ENCODE data around the gene ARL4C. TPM values are rescaled to one million over a fixed set of nuclear protein-coding genes. Genes with fewer than 3 reads are reported as not detected.

Gene ARL4C
- total RNA-seq, 1 donor from 2014 or later, result 15.5 TPM

DNA sequence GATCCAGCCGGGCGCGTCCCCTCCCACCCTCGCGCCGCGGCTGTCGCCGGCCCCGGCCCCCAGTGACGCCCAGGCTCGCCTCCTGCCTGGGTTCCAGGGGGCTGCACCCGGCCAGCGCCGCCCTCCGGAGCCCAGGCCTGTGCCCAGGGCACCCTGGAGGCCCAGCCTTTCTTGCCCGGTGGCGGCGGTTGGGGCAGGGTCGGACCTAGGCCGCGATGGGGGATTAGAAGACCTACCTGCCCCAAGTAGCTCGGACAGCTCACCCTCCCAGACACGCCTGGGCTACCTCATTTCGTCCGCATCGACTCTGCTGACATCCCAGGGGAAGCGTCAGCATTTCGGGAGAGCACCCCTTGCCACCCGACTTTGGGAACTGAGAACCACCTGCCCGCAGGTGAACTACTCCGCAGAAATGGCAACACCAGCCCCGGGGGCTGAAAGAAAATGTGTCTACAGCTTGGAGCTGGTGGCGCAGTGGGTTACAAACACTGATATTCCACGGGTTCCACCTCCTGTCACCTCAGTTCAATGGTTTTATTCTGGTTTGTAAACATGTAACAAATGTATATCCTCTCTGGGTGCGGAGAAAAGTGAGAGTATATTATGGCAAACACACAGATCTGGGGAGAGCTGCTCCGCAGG lies 834 bp upstream of the ARL4C start:
- ATAC-seq, result no peak

DNA sequence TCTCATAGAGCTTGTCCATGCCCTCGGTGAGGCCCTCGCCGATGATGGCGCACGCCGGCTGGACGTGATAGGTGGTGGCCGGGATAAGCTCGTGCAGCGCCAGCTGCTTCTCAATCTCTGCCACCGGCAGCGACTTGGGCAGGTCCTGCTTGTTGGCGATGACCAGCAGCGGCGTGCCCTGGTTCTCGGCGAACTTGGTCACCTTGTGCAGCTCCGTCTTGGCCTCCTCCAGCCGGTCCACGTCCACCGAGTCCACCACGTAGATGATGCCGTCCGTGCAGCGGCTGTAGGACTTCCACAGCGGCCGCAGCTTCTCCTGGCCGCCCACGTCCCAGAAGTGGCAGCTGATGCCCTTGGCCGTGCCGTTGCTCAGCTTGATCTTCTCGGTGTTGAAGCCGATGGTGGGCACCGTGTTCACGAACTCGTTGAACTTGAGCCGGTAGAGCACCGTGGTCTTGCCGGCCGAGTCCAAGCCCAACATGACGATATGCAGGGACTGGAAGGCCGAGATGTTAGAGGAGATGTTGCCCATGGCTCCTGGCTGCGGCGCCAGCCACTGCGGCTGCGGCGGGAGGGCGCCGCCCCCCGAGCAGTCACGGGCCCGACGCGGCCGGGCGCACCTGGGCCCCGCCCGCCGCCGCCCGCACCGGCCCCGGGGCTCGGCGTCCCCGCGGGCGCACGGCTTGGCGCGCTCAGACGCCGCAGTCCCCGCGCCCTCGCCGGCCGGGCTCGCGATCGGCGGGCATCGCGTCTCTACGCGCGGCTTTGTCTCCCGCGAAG lies 636 bp downstream of the ARL4C start:
- ATAC-seq, result peak; percentile 40

DNA sequence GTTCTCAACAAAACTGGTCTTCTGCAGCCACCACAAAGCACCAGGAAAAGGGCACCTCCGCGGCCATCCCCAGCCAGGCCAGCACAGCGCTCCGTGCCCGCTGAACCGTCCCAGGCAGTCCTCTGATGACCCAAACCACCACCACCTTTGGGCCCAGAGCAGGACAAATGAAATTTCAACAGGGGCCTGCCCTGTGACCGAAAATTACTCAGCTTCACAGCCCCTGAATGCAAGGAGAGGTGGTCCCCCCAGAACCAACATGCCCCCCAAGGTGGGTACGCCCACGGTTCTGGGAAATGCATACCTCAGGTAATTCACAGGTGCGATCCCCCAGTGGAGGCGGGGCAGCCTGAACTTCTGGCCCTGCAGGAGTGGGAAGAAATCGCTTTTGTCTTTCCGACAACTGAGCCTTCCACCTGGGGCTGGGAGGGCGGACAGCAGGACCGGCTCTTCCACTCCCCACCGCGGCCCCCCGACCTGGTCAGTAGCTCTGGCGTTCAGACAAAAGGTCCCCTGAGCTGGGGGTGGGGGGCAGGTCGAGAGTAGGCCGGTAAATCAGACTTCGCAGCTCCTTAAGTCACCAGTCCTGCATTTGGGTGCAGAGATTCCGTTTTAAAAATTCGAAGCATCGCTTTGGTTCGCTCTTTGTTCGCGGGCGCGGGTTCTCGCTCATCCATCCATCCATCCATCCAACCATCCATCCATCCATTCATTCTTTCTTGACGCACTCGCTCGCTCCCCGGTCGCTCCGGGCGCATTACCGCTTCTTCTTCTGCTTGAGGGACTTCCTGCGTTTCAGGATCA lies 1.4 kb downstream of the ARL4C start:
- peak; percentile 2 for ATAC-seq

DNA sequence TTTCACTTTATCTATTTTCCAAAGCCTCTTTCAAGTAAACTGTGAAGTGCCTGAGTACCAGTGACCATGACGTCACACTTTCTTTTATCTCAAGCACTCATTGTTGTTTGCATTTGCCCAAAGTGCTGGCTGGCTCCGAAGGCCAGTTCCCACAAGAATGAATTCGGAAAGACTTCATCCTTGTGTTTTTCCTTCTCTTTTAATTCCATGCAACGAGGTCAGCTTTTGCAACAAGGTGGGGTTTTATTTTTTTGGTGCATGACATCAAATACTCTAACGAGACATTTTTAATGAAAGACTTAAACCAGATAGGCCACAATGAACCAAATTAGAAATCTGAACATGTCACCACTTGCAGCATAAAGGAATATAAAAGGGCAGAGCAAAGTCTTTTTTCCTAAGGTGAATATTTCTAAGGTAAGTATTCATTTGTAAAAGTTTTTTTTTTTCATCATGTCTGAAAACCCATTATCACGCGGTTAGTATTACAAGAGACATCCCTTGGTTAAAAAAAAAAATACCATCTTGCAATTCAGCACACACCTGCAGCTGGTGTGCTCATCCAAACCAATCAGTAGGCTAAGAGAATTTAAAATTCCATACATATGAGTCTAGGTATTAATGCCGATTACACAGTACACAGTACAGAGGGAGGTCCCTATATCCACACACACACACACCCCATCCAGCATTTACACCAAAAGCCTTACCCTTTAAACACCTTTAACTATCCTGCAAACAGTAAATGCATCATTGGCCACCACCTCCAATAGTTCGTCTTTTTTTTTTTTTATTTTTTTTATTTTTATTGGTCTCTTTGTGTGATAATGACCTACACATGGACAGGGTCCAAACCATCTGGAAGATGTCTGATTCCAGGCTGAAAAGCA lies 2.3 kb downstream of the ARL4C start:
- peak; percentile 48 for ATAC-seq

DNA sequence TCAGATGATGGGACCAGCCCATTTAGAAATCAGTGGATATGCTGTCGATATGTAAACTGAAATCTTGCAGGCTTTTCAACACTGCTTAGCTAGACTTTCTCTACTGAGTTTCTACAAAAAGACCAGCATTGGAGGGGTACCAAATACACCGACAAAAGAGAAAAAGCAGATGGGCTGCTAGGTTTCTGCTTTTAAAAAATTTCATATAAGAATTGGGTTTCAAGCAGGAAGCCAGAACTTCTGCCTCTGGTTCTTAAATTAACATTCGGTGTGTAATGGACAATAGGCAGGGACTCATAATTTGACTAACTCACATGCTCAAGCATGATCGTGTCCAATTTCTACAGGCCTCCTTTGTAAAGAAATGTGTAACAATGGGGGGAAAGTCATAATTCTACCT lies 3.1 kb downstream of the ARL4C start:
- ATAC-seq, result no peak

DNA sequence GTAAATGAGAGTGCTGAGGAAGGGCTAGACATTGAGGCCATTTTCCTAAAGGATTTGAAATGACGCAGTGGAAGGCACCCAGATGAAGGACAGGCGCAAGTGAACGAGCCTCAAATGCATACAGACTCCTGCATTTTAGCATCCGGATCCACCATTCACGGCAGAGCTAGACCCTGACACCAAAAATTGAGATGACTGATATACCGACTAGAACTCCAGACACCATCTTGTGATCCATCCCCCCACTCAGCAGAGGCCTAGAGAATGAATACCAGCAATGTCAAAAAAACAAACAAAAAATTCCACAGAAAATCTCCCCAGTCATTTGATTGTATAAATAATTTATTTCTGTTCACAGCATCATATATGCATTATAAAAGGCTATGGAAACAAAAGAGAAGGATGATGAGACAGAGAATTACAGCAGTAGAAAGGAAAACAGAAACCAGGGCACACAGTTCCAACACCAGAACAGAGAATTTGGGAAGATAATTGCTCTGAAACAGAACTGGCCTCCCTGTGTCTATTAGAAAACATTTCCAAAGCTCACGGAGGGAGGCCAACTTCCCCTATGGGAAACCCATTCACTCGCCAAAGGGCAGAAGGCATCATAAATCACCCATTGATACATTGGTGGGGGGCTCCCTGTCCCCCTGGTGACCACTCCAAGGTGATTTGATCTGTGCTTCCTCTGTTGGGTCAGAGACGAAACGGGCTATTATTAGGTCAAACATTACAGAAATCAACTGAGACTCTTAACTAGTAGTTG lies 4.0 kb downstream of the ARL4C start:
- ATAC-seq, result no peak

DNA sequence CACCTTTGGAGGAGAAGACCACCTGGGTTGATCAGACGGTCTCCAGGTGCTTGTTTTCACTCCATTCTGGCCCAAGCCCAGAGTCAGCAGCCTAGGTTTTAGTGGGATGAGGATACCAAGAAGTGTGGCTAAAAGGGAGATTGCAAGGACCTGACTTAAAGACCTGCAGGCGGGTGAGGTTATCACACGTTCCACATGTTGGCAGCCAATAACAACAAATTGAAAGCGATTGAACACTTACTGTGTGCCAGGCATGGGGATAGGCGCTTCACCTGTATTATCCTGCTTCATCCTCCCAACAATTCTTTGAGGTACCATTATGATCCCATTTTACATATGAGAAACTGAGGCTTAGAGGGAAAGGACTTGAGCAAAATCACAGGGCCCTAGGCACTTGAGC lies 5.0 kb downstream of the ARL4C start:
- no peak for ATAC-seq

DNA sequence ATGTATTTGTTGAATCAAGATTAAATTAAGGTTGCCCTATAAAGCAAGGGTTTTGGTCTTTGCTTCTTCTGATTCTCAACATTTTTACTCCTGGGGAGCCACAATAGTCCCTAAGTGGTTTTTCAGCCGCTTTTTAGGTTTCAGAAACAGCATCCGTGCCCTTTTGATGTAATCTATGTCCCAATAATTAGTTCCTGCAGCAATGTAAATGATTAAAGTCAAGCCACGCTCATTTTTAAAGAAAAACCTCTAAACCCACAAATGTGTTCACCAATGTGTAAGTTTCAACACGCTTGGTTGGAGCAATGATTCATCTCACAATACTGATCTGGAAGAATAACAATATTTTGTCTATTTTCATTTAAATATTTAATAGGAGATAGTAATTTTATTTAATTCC lies 5.6 kb downstream of the ARL4C start:
- no peak for ATAC-seq

DNA sequence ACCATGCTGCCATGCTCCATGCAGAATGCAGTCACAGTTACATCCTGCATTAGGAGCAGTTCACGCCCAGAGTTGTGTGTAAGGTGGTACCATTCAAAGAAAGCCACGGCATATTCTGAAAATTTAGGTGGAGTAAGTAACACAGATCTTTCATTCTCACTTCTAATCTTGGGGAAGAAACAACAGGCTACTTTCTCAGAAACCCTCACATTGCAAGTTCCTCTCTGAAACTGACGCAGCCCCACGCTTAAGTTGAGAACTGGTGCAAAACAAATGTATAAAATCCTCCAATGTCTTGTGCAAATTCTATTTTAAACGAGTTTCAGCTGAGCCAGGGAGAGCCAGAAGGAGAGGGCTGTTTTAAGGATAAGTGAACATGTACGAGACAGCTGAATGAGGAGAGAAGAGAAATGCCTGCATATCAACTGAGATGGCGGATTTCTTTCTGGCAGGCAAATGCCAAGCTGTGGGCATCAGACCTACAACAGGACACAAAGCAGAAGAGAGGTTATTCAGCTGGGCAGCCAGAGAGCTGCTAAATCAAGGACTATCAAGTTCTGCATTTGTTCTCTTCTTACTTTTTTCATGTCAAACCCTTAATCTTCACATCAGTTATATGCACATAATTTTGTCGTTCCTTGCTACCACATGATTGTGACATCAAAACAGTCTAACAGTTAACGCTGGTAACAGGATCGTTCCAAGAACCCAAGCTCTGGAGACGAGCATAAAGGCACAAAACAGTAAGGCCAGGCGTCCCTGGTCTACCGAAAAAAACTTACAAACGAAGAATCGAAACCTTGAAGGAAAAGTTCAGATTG lies 6.4 kb downstream of the ARL4C start:
- ATAC-seq, result no peak

DNA sequence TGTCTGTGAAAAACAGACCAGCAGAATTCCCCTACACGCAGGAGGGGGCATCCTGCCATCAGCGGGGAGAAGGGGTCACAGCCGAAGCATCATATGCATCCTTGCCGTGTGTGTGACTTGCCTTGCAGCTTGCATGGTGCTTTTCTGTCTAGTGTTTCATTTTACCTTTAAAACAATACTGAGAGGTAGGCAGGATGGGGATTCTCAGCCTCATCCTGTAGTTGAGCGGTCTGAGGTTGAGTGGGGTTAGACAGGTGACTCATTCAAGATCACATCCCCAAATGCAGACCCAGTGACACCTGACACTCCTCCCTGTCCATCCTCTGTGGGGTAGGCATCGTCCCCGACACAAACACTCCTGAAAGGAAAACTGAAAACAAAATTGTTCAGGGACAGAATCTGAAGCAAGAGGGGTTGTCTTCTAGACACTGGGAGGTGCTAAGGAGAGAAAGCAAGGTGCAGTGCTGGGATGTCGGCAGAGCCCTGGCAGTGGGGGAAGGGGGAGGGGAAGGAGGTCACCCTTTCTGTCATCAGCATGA lies 7.9 kb downstream of the ARL4C start:
- ATAC-seq, result peak; percentile 42

DNA sequence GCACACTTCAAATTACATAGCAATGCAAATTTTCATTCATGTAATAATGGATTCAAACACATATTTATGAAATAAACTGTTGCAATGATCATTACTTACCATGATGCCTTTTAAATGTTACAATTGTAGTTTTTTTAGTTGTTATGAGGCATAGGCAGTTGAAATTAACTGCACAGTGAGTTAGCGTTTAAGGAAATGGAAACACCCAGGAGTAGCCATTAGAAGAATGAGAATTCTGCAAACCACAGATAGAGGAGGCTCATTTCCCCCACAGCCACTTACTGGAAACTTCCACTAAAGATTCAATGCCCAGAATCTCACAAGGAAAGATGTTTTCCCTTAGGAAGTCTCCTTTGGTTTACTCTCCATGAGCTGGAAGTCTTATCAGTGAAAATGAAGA lies 8.4 kb downstream of the ARL4C start:
- no peak for ATAC-seq

DNA sequence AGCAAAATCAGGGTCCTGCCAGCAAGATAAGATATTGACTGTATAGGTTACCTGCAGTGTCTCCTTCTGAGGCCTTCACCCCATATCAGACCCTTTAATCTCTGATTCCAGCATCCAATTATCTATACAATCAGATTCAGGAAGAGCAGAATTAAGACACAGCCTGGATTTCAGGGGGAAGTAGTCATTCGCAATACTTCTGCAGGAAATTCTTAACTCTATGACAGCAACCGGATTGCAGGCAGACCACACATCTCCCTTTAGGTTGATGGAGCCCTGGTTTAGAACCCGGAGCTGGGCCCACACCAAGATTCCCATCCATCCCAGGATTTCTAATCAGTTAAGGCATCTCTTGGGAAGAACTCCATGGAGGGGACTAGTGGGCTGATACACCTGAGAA lies 9.5 kb downstream of the ARL4C start:
- no peak for ATAC-seq

DNA sequence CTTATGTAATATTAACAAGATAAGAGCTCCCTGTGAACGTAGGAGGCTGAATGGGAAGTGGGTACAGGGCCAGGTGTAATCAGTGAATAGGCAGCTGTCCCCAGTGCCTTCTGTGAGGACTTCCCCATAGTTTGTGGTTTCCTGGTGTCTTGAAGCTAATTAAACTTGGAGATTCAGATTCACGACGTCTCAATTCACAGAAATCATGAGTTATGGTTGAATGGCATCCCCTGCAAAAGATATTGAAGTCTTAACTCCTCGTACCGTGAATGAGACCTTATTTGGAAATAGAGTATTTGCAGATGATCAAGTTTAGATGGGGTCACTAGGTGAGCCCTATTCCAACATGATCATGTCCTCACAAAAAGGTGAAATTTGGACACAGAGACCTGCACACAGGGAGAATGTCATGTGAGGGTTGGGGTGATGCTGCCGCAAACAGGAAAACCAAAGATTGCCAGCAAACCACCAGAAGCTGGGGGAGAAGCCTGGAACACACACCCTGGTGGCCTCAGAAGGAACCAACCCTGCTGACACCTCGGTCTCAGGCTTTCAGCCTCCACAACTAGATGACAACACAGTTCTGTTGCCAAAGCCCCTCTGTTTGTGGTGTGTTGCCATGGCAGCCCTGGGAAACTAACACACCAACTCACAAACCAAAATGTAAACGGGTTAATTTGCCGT lies 13.2 kb downstream of the ARL4C start:
- ATAC-seq, result peak; percentile 30

DNA sequence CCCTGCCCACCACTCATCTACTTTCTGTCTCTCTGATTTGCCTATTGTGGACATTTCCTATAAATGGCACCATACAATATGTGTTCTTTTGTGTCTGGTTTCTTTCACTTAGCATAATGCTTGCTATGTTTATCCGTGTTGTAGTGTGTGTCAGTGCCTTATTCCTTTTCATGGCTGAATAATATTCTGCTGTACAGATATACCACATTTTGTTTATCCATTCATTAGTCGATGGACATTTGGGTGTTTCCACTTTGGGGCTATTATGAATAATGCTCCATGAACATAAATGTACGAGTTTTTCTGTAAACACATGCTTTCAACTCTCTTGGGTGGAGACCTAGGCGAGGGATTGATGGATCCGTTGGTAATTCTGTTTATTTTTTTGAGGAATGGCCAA lies 15.6 kb downstream of the ARL4C start:
- ATAC-seq, result no peak

DNA sequence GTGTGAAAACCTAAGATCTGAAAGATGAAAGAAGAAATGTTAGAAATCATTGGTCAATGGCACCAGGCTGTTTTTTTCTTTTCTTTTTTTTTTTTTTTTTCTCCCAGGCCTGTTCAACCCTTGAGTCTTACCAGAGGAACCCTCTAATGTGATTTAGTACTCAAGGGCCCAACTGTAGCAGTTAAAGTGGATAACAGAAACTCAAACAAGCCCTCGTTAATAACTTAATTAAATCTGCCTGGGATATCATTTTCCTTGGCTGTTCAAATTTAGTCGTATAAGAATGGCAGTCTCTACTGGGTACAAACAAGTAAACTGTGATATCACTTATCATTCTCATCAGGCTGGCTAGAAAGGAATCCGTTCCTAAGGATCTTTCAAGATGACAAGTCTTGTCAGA lies 16.5 kb downstream of the ARL4C start:
- ATAC-seq, result no peak

DNA sequence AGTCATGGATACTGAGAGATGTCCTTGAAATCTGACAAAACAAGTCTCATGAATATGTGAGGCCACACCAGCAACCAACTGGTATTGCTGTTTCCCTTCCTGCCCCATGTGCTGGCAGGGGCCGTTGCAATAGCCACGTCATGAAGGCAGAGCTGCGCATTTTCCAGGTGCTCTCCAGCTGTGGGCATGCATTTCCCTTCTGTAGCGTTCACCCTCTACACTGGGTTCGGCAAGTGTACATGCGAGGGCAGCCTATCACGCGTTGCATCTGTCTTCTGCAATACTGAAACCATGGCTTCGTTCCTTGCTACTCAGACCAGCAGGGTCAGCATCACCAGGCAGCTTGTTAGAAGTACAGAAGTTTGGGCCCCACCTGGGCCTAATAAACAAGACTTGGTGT lies 17.4 kb downstream of the ARL4C start:
- ATAC-seq, result no peak

DNA sequence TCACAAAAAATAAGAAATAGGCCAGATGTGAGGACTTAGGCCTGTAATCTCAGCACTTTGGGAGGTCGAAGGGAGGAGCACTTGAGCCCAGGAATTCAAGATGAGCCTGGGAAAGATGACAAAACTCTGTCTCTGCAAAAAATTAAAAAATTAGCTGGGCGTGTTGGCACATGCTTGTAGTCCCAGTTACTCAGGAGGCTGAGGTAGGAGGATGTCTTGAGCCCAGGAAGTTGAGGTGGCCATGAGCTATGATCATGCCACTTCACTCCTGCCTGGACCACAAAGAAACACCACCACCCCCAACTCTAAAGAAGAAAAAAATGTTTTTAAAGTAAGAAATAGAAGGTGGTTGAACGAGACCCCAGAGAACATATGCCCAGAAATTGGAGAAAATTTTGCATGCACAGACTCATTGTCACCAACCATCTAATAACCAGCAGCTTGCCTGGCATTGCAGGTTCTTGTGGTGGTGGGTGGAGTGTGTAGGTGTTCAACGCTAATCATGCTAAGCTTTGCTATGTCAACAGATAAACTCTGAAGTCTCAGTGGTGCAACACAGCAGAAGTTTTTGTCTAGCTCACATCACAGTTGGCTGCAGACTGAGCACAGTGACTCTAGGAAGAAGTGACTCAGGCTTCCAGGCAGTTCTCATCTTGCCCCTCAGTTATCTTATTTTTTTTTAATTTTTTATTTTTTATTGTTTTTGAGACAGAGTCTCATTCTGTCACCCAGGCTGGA lies 18.6 kb downstream of the ARL4C start:
- peak; percentile 81 for ATAC-seq

DNA sequence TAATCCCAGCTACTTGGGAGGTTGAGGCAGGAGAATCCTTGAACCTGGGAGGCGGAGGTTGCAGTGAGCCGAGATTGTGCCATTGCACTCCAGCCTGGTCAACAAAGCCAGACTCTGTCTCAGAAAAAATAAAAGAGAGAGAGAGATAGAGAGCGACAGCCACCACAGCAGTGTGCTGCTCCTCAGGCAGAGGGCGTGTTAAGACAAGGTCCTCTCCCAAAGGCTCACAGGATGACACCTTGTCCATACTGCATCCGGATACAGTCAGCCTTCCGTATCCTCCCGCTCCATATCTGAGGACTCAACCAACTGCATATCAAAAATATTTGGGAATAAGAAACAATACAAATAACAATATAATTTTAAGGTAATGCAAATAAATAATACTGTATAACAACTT lies 20.1 kb downstream of the ARL4C start:
- ATAC-seq, result no peak

DNA sequence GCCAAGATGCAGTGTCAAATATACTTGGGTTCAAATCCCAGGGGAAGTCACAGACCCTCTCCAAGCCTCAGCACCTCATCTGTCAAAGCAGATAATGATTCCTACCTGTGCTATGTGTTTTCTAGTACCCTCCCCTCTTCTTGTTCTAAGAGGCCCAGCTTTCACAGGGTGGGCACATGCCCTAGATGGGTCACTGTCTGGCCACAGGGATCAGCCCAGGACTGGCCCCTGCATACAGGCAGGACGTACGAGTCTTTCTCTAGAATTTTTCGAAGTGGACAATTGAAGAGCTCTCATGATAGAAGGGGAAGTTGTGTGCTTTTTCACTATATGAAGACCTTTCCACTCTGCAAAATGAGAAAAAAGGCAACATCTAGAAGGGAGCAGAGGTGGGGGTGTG lies 22.2 kb downstream of the ARL4C start:
- ATAC-seq, result no peak
